ENCODE measurements around the gene ZNF609.

DNA sequence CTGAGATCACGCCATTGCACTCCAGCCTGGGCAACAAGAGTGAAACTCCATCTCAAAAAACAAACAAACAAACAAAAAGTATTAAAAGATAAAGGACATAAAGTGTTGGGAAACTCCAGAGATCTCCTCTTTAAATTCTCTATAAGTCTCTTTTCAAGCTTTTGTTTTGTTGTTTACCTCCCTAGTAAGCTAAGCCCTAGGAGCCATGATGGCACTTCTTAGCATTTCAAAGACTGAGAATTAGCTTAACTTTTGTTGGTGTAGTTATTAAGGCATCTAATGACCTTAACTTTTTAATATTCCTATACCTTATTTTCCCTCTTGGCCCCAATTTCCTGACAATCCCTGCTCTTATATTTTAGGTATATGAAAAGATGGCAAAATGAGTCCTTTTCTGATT is 157.3 kb downstream of the ZNF609 start:
- TF ChIP-seq, protein P1, sequence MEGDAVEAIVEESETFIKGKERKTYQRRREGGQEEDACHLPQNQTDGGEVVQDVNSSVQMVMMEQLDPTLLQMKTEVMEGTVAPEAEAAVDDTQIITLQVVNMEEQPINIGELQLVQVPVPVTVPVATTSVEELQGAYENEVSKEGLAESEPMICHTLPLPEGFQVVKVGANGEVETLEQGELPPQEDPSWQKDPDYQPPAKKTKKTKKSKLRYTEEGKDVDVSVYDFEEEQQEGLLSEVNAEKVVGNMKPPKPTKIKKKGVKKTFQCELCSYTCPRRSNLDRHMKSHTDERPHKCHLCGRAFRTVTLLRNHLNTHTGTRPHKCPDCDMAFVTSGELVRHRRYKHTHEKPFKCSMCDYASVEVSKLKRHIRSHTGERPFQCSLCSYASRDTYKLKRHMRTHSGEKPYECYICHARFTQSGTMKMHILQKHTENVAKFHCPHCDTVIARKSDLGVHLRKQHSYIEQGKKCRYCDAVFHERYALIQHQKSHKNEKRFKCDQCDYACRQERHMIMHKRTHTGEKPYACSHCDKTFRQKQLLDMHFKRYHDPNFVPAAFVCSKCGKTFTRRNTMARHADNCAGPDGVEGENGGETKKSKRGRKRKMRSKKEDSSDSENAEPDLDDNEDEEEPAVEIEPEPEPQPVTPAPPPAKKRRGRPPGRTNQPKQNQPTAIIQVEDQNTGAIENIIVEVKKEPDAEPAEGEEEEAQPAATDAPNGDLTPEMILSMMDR (IDR thresholded peaks at IDR 0.05), result no peak
- no peak for TF ChIP-seq POLR2A (IDR thresholded peaks at IDR 0.05)
